HG03139 (cell line): ENCODE results near the gene CCDC85B.
"Not testable (repeated sequence)": the region's sequence is repeated elsewhere in the genome, so short reads cannot be mapped to it uniquely, and the experiment has no call there.

ENCODE experiments used
- ATAC-seq: cut with Tn5 transposase; IDR thresholded peaks from one replicate; pipeline ENCODE4 v1.9.1; 2021; ENCODE audit not compliant: unreplicated experiment

CCDC85B gene

DNA sequence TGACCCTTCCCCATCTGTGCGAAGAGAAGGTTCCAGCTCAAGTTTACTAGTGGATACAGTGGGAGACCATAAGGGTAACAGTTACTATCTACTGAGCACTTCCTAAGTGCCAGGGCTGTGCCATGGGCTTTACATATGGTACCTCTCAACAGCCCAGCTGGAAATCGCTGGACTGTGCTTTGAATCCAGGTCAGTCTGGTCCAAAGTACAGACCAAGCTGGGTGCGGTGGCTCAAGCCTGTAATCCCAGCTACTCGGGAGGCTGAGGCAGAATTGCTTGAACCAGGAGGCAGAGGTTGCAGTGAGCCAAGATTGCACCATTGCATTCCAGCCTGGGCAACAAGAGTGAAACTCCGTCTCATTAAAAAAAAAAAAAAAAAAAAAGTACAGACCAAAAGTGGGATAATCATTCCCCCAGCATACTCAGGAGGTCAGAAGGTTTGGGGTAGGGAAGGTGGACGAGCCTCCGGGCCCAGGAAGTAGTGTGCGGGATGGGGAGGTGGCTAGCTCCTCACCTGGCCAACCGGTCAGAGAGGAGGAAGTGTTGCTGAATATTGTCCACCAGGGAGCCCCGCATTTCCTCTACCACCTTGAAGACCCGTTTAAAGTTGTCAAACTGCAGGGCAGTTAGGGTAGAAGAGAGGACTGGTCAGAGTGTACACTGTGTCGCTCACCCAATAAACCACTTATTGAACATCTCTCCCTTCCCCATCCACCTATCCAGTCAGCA lies 4.5 kb upstream of the CCDC85B start:
- ATAC-seq, result no peak

DNA sequence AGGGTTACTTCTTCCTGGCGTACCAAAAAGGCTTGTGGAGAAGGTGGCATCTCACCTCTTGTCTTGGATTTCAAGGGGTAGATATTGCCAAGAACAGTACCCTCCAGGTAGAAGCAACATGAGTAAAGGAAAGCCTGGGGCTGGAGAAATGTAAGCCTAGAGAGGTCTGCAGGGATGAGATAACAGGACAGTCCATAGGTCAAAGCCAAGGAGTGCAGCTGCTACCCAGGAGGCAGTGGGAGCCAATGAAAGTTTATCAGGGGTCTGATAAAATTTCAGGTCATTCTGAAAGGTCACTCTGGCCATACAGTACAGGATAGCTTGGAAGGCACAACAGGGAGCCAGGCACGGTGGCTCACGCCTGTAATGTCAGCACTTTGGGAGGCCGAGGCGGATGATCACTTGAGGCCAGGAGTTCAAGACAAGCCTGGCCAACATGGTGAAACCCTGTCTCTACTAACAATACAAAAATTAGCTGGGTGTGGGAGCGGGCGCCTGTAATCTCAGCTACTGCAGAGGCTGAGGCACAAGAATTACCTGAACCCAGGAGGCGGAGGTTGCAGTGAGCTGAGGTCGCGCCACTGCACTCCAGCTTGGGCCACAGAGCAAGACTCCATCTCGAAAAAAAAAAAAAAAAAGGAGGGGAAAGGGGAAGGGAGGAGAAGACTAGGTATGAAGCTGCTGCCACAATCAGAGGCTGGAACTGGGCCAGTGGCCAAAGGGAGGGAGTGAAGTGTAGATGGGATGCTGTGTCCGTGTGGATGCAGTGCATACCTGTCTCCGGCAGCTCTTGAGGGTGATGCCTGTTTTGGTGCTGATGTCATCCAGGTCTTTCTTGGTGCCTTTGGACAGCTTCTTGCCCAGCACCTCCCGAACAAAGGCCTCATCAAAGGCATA lies 3.4 kb upstream of the CCDC85B start:
- ATAC-seq, result no peak

DNA sequence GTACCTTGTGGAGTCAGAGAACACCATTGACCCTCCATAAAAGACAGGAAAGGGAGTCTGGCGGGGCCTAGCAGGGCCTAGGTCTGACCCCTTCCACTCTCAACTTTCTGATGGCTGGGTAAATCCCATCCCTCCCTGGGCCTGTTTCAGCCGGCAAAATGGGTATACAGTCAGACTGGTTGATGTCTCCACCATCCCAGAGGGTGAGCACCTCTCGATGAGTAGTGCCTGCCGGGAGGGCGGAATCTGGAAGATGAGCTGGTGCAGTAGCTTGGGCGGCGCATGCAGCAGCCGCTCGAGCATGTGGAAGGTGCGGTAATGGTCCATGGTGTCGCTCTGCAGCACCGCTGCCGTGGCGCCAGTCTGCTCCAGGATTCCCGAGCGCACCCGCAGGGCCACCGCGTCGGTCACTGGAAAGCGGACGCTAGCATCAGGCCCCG lies 2.7 kb upstream of the CCDC85B start:
- no peak for ATAC-seq

- ATAC-seq, result peak; percentile 43
These were observed 2.2 kb upstream of the CCDC85B start, which contains the start of gene FIBP for GRCh38 chr11:65888163-65888814. TSS of gene FIBP (minus strand) at chr11:65888471. CDS start at chr11:65888418, 53 bp downstream.

- ATAC-seq, result no peak
These were observed 1.0 kb downstream of the CCDC85B start for GRCh38 chr11:65891219-65892136.

DNA sequence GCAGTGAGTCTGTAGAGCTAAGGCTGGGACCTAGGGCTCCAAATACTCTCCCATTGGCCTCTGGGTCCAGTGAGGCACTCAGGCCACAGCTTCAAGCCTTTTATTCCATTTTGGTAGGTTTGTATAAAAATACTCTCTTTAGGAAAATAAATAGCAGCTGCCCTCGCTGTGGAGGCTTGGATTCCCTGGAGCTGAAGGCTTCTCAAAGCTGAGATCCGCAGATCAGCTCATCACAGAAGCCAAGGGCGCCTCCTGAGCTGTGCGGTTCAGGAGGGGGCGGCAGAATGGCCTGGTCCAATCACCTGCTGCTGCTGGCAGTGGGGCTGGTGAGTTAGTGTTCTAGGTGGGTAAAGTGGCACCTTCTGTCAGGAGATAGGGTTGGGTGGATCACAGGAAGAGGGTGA lies 1.7 kb downstream of the CCDC85B start:
- ATAC-seq, result not testable (repeated sequence)

GRCh38 chr11:65892661-65893317 lies 2.3 kb downstream of the CCDC85B start:
- ATAC-seq, result no peak

DNA sequence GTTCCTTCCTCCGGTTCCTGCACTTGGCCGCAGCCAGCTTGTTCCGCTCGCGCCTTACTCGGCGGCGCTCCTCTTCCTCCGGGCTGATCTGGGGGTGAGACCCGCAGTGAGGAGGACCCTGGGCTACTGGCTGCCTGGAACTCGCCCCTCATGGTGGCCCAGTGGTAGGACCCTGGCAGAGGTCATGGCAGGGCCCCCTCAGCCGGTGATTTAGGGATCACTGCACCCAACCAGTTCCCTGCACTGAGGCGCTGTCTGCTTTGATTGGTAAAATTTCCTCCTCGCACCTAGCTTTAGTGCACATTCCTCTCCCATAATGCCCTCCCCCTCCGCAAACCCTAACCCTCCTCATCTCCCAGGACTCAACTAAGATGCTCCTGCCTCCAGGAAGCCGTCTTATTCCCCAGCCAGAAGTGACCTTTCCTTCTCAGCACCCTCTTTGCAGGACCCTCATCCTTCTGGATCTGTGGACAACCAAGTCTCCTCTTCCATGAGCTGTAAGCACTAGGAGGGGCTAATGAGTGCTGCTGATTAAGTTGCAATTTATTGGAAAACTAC lies 3.6 kb downstream of the CCDC85B start:
- ATAC-seq, result no peak

- ATAC-seq, result no peak
These were observed 5.1 kb downstream of the CCDC85B start for GRCh38 chr11:65895482-65895981.

DNA sequence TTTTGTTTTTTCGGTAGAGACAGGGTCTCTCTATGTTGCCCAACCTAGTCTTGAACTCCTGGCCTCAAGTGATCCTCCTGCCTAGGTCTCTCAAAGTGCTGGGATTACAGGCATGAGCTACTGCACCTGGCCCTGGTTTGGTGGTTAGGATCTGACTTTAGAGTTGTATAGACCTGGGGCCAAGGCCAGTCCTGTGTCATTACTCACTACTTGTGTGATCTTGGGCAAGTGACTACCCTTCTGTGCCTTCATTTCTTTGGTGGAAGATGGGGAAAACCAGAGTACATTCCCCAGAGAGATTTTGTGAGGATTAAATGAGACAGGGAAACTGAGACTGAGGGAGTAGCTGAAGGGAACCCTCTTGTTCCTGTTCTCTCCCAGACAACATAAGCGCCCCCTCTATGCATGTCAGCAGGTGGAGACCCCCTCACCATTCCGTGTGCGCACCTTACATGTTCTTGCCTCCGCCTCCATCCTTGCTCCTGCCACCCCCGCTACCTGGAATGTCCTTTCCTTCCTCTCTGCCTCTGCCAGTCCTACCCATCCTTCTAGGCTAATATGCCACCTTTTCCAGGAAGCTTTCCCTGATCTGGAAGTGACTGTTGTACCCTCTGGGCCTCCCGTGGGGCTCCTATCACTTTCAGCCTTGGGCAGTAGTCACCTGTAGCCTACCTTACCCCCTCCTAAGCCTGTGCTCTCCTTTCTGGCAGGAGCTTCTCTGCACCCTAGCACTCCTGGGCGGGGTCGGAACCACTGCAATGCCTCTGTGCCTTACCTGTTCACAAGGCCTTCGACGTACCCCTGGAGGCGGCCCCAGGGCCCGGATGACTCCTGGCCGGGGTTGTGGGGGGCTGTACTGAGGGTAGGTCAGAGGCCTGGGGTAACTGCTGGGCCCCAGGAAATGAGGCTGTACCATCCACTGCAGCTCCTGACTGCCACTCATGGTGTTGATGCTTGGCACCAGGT lies 5.8 kb downstream of the CCDC85B start:
- ATAC-seq, result no peak

DNA sequence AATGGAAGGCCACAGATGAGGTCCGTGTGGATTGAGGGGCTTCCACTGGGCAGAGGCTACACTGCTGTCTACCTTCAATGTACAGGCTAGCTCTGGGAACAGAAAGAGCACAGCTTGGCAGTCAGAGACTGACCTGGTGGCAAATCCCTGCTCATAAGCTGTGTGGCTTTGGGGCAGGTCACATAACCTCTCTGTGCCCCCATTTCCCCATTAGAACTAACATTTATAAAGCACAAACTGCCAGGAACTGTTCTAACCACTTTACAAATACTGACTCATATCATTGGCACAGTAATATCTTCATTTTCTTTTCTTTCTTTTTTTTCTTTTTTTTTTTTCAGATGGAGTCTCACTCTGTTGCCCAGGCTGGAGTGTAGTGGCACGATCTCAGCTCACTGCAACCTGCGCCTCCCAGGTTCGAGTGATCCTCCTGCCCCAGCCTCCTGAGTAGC lies 6.6 kb downstream of the CCDC85B start:
- ATAC-seq, result no peak

DNA sequence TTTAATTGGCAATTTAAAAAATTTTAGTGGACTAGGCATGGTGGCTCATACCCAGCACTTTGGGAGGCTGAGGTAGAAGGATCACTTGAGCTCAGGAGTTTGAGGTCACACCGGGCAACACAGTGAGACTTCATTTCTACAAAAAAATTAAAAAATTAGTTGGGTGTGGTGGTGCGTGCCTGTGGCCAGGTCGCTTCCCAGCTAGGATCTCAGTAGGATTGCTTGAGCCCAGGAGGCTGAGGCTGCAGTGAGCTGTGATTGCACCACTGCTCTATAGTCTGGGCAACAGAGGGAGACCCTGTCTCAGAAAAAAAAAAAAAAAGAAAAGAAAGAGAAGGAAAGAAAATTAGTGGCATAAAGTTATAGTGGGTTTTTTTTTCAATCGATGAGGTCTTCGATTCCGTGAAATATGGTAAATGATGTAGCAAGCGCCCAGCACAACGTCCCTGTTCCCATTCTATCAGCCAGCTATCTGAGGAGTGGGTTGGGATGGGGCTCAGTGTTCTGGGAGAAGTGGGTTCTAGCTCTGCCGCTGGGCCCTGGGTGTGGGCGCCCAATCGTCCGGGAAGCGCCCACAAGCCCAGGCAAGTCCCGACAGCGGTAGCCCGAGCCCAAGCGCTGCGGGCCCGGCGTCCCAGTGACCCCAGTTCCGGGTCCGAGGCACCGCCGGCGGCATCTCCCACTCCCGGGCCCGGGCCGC lies 8.3 kb downstream of the CCDC85B start:
- ATAC-seq, result no peak

- no peak for ATAC-seq
These were observed 9.1 kb downstream of the CCDC85B start for GRCh38 chr11:65899356-65900124.

DNA sequence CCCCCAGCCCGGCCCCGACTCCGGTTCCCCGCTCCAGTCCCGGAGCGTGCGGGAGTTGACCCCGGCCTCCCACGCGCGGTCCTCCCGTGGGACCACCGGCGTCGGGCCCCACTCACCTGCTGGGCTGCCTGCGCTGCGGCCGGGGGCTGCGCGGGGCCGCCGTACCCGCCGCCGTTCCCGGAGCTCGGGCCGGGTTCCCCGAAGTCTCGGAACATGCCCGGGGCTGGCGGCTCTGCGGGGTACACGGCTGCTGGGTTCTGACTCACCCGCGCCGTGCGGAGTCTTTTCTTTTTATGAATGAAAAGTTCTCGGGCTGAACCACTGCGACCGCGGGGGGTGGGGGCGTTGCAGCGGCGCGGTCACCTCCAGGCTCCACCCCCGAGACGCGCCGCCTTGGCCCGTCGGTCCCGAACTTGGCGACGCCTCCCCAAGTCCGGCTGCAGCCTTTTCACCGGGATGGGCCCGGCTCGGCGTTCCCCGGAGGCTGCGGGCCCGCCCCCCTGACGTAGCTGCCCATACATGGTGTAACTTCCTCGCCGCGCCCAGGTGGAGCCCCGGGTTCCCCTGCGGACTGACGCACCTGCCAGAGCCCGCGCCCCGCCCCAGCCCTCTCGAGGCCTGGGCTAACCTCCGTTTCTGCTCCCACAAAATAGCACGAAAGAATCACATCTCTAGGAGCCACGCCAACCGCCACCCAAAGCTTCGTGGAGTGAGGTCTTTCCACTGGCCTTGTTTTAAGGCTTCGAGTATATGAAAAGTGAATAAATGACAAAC lies 9.8 kb downstream of the CCDC85B start, which contains the start of gene FOSL1:
TSS of gene FOSL1 (minus strand) at position 264 of the 774 bp plus-strand sequence. CDS start at position 215, 49 bp downstream.
- ATAC-seq, result peak; percentile 73

DNA sequence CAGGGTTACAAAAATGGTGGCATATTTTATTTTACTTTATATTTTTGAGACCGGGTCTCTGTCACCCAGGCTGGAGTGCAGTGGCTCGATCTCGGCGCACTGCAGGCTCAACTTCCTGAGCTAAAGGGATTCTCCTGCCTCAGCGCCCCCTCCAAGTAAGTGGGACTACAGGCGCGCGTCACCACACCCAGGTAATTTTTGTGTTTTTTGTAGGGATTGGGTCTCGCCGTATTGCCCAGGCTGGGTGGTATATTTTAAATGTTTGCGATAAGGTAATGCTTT lies 10.4 kb downstream of the CCDC85B start:
- ATAC-seq, result no peak

DNA sequence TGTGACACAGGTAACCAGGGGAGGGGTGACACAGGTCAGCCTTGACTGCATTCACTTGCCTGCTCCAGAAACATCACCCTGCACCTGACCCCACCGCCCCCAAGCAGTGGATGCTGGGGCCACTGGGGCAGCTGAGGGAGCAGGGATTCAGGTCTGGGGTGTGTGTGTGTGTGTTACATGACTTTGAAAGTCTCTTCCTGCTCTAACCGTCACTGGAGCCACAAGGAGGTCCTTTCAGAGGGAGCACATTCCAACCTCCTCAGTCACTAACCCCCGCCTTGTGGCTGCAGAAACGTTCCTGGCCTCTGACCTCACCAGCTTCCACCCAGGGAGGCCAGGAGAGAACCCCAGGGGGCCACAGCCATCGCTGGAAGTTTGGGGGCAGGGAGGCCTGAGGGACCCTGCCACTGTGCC lies 12.6 kb downstream of the CCDC85B start:
- no peak for ATAC-seq
